HEK293 (cell line): ENCODE results near the gene PHACTR1.

Experiments used
- CTCF ChIA-PET: fragments of 350-600 bp; formaldehyde crosslinking; extraction: SDS; loops from one replicate; lab custom pipeline; 2021; ENCODE audit warnings: antibody characterized with exemption; lab: Yijun Ruan, JAX
- POLR2A ChIA-PET: fragments of 300-600 bp; formaldehyde crosslinking; extraction: SDS; loops from one replicate; lab custom pipeline; 2020; ENCODE audit warnings: antibody characterized with exemption, inconsistent platforms; lab: Yijun Ruan, JAX
- H3K27ac ChIP-seq: fragments of 200-500 bp; sonication (Bioruptor generic); 2 replicates; pipeline ENCODE4 v1.5.1; 2014; ENCODE audit warnings: low read depth, low read length, control low read depth, inconsistent platforms; ENCODE audit errors: extremely low read depth
- H3K36me3 ChIP-seq, 2 experiments: fragments of 200-500 bp in 1 of 2; sonication (Bioruptor generic) in 1 of 2; 1 replicate in 1 of 2; 2 replicates in 1 of 2; pipeline ENCODE4 v1.5.1; 2014 to 2017; ENCODE audit warnings: inconsistent platforms in 2 of 2, low read length in 2 of 2; ENCODE audit not compliant: control insufficient read depth in 2 of 2, insufficient read depth in 1 of 2
- H3K4me1 ChIP-seq: fragments of 200-500 bp; sonication (Bioruptor generic); 2 replicates; pipeline ENCODE4 v1.5.1; 2014; ENCODE audit warnings: mild to moderate bottlenecking, low read length, inconsistent platforms; ENCODE audit not compliant: control insufficient read depth, insufficient read depth
- H3K4me3 ChIP-seq: 2 replicates; pipeline ENCODE4 v1.5.1; 2011; ENCODE audit warnings: low read depth, mild to moderate bottlenecking, control low read depth, low read length, moderate library complexity
- H3K9me3 ChIP-seq: fragments of 200-500 bp; sonication (Bioruptor generic); 2 replicates; pipeline ENCODE4 v1.5.1; 2014; ENCODE audit warnings: low read depth, low read length, inconsistent platforms; ENCODE audit not compliant: control insufficient read depth, insufficient read depth
- EGR2 ChIP-seq: fragments of 450-650 bp; formaldehyde crosslinking; IDR thresholded peaks from 2 replicates; pipeline ENCODE4 v1.5.1; 2016; ENCODE audit warnings: low read depth, missing biosample characterization, missing genetic modification characterization
- GFI1B ChIP-seq: fragments of 450-650 bp; formaldehyde crosslinking; IDR thresholded peaks from 2 replicates; pipeline ENCODE4 v1.5.1; 2016; ENCODE audit warnings: missing biosample characterization, missing genetic modification characterization
- KLF10 ChIP-seq: fragments of 450-650 bp; IDR thresholded peaks from 2 replicates; pipeline ENCODE4 v1.5.1; 2018; ENCODE audit warnings: missing biosample characterization, mild to moderate bottlenecking, missing genetic modification characterization
- REPIN1 ChIP-seq: fragments of 450-650 bp; formaldehyde crosslinking; IDR thresholded peaks from 2 replicates; pipeline ENCODE4 v1.5.1; 2017; ENCODE audit warnings: missing biosample characterization, missing genetic modification characterization, low read depth
- SALL2 ChIP-seq: fragments of 450-650 bp; formaldehyde crosslinking; IDR thresholded peaks from 2 replicates; pipeline ENCODE4 v1.5.0; 2017; ENCODE audit warnings: missing biosample characterization, mild to moderate bottlenecking, missing genetic modification characterization, borderline replicate concordance
- SCRT1 ChIP-seq: fragments of 450-650 bp; formaldehyde crosslinking; IDR thresholded peaks from 2 replicates; pipeline ENCODE4 v1.5.1; 2016; ENCODE audit warnings: missing biosample characterization, missing genetic modification characterization, borderline replicate concordance
- SCRT2 ChIP-seq: fragments of 450-650 bp; formaldehyde crosslinking; IDR thresholded peaks from 2 replicates; pipeline ENCODE4 v1.5.1; 2016; ENCODE audit warnings: missing biosample characterization, missing genetic modification characterization
- SETDB1 ChIP-seq: IDR thresholded peaks from one replicate; pipeline ENCODE4 v1.6.1; 2017; ENCODE audit warnings: mild to moderate bottlenecking, low read length, moderate library complexity, mixed read lengths; ENCODE audit not compliant: insufficient read length
- SP3 ChIP-seq: fragments of 450-650 bp; formaldehyde crosslinking; IDR thresholded peaks from 2 replicates; pipeline ENCODE4 v1.5.1; 2016; ENCODE audit warnings: missing biosample characterization, missing genetic modification characterization
- TRIM28 ChIP-seq: IDR thresholded peaks from 2 replicates; pipeline ENCODE4 v1.6.1; 2011; ENCODE audit warnings: low read length, control low read depth, borderline replicate concordance
- ZIC2 ChIP-seq: fragments of 450-650 bp; formaldehyde crosslinking; IDR thresholded peaks from 2 replicates; pipeline ENCODE4 v1.5.1; 2016; ENCODE audit warnings: missing biosample characterization, missing genetic modification characterization
- ZNF19 ChIP-seq: fragments of 450-650 bp; formaldehyde crosslinking; IDR thresholded peaks from 2 replicates; pipeline ENCODE4; 2016; ENCODE audit warnings: missing biosample characterization, missing genetic modification characterization, low read depth
- ZNF248 ChIP-seq: fragments of 450-650 bp; formaldehyde crosslinking; IDR thresholded peaks from 2 replicates; pipeline ENCODE4 v1.5.1; 2017; ENCODE audit warnings: missing biosample characterization, missing genetic modification characterization
- ZNF350 ChIP-seq: fragments of 450-650 bp; formaldehyde crosslinking; IDR thresholded peaks from 2 replicates; pipeline ENCODE4 v1.5.0; 2017; ENCODE audit warnings: missing biosample characterization, mild to moderate bottlenecking, missing genetic modification characterization
- ZNF404 ChIP-seq: fragments of 450-650 bp; formaldehyde crosslinking; IDR thresholded peaks from 2 replicates; pipeline ENCODE4 v1.5.1; 2017; ENCODE audit warnings: missing biosample characterization, missing genetic modification characterization
- ZNF426 ChIP-seq: fragments of 450-650 bp; formaldehyde crosslinking; IDR thresholded peaks from 2 replicates; pipeline ENCODE4 v1.5.1; 2017; ENCODE audit warnings: missing biosample characterization, missing genetic modification characterization, mild to moderate bottlenecking, inconsistent platforms, moderate library complexity
- ZNF433 ChIP-seq: fragments of 450-650 bp; formaldehyde crosslinking; IDR thresholded peaks from 2 replicates; pipeline ENCODE4 v1.5.1; 2016; ENCODE audit warnings: missing biosample characterization, missing genetic modification characterization, low read depth
- ZNF544 ChIP-seq: fragments of 450-650 bp; formaldehyde crosslinking; IDR thresholded peaks from 2 replicates; pipeline ENCODE4 v1.5.0; 2017; ENCODE audit warnings: missing biosample characterization, missing genetic modification characterization
- ZNF548 ChIP-seq: fragments of 450-650 bp; formaldehyde crosslinking; IDR thresholded peaks from 2 replicates; pipeline ENCODE4 v1.5.1; 2016; ENCODE audit warnings: missing biosample characterization, missing genetic modification characterization
- ZNF560 ChIP-seq: fragments of 450-650 bp; formaldehyde crosslinking; IDR thresholded peaks from 2 replicates; pipeline ENCODE4 v1.5.1; 2017; ENCODE audit warnings: missing biosample characterization, missing genetic modification characterization, borderline replicate concordance
- ZNF571 ChIP-seq: fragments of 450-650 bp; formaldehyde crosslinking; IDR thresholded peaks from 2 replicates; pipeline ENCODE4 v1.5.0; 2017; ENCODE audit warnings: missing biosample characterization, missing genetic modification characterization
- ZNF658 ChIP-seq: fragments of 450-650 bp; formaldehyde crosslinking; IDR thresholded peaks from 2 replicates; pipeline ENCODE4; 2016; ENCODE audit warnings: missing biosample characterization, missing genetic modification characterization
- ZNF660 ChIP-seq: fragments of 450-650 bp; IDR thresholded peaks from 2 replicates; pipeline ENCODE4 v1.5.1; 2018; ENCODE audit warnings: missing biosample characterization, mild to moderate bottlenecking, missing genetic modification characterization
- ZNF707 ChIP-seq: fragments of 450-650 bp; formaldehyde crosslinking; IDR thresholded peaks from 2 replicates; pipeline ENCODE4 v1.5.1; 2016; ENCODE audit warnings: missing biosample characterization, missing genetic modification characterization
- ZNF791 ChIP-seq: fragments of 450-650 bp; formaldehyde crosslinking; IDR thresholded peaks from 2 replicates; pipeline ENCODE4 v1.5.1; 2016; ENCODE audit warnings: missing biosample characterization, missing genetic modification characterization
- ZSCAN16 ChIP-seq: fragments of 450-650 bp; formaldehyde crosslinking; IDR thresholded peaks from 2 replicates; pipeline ENCODE4 v1.5.1; 2016; ENCODE audit warnings: missing biosample characterization, missing genetic modification characterization
- ZSCAN5A ChIP-seq: fragments of 450-650 bp; formaldehyde crosslinking; IDR thresholded peaks from 2 replicates; pipeline ENCODE4 v1.5.1; 2016; ENCODE audit warnings: missing biosample characterization, missing genetic modification characterization
- TF ChIP-seq, protein P1 (sequence below): fragments of 450-650 bp; formaldehyde crosslinking; IDR thresholded peaks from 2 replicates; pipeline ENCODE4 v1.5.1; 2016; ENCODE audit warnings: missing biosample characterization, missing genetic modification characterization
- TF ChIP-seq, protein P2 (sequence below): fragments of 450-650 bp; formaldehyde crosslinking; IDR thresholded peaks from 2 replicates; pipeline ENCODE4 v1.5.1; 2016; ENCODE audit warnings: missing biosample characterization, missing genetic modification characterization, borderline replicate concordance

The PHACTR1 gene

DNA sequence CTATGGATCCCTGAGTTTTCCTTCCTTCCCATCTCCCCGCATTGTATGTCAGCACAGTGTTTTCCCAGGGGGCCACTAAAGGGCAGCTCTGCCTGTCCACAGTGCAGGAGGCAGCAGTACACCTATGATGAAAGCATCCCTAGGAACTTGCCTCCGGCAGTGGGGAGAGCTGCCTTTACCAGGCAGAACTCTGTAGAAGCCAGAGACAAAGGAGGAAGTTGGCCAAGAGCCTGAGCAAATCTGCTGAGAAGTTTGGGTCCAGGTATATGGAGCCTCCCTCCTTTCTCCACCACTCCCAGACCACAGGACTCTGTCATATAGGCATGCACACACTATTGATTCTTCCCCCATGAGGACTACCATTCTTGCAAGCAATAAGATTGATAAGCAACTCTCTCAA, 329.1 kb downstream of the PHACTR1 start:
- ChIA-PET POLR2A (no interaction called here), CTCF (interaction anchor here (1.2 kb wide), 1 partner anchor 116 kb away, joined by 3 read pairs; no protein-coding TSS in a partner anchor)
- Histone ChIP-seq H3K9me3 (no peaks in the 10 kb centered on the region), H3K36me3 (no peaks in the 10 kb centered on the region), H3K4me3 (no peak overlapping the region), H3K27ac (no peak overlapping the region), H3K4me1 (no peaks in the 10 kb centered on the region)
- TF ChIP-seq EGR2 (tag by site-specific recombination): no peak
- TF ChIP-seq GFI1B: no peak
- no peak for TF ChIP-seq ZSCAN5A (tag by site-specific recombination)
- no peak for TF ChIP-seq ZNF350 (tag by site-specific recombination)
- TF ChIP-seq ZSCAN16 (tag by site-specific recombination): no peak
- TF ChIP-seq ZNF548 (tag by site-specific recombination): no peak
- no peak for TF ChIP-seq ZNF248 (tag by site-specific recombination)
- TF ChIP-seq KLF10 (tag by site-specific recombination): no peak
- no peak for TF ChIP-seq TRIM28
- no peak for TF ChIP-seq ZNF660 (tag by site-specific recombination)
- TF ChIP-seq ZNF426: no peak
- no peak for TF ChIP-seq ZNF560 (tag by site-specific recombination)
- TF ChIP-seq SCRT1 (tag by site-specific recombination): no peak
- no peak for TF ChIP-seq SALL2 (tag by site-specific recombination)
- TF ChIP-seq ZNF544 (tag by site-specific recombination): no peak

DNA sequence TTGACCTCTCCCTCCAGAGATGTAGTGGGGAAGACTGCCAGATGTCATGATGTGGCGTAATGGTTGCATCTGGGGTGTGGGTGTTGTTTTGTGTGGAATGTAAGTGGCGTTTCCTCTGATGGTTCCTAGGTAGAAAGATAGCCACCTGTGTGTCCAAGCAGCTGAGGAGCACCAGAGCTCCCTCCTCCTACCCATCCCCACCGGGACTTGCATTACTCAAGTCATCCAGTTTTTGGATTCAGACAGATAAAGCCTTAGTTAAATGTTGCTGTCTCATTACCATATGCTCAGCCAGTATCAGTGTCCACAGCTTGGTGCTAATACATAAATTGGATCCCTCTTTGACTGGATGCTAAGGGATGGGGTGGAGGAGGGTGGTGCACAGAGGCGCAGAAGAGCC, 329.5 kb downstream of the PHACTR1 start:
- H3K36me3 ChIP-seq: no peaks in the 10 kb centered on the region
- ChIA-PET POLR2A (no interaction called here), CTCF (interaction anchor here (1.2 kb wide), 1 partner anchor 116 kb away, joined by 3 read pairs; no protein-coding TSS in a partner anchor)
- no peak overlapping the region for H3K4me3 ChIP-seq
- no peaks in the 10 kb centered on the region for H3K4me1 ChIP-seq
- no peak overlapping the region for H3K27ac ChIP-seq
- H3K9me3 ChIP-seq: no peaks in the 10 kb centered on the region
- TF ChIP-seq ZNF658 (tag by site-specific recombination) (no peak), ZNF404 (tag by site-specific recombination) (no peak), ZIC2 (no peak), ZNF19 (tag by site-specific recombination) (no peak), ZNF571 (tag by site-specific recombination) (no peak), ZNF433 (no peak), REPIN1 (tag by site-specific recombination) (no peak), SCRT2 (tag by site-specific recombination) (no peak), ZNF791 (tag by site-specific recombination) (no peak), ZNF548 (tag by site-specific recombination) (no peak), SP3 (tag by site-specific recombination) (no peak), SETDB1 (no peak), ZNF707 (tag by site-specific recombination) (no peak)
- TF ChIP-seq, protein P1, sequence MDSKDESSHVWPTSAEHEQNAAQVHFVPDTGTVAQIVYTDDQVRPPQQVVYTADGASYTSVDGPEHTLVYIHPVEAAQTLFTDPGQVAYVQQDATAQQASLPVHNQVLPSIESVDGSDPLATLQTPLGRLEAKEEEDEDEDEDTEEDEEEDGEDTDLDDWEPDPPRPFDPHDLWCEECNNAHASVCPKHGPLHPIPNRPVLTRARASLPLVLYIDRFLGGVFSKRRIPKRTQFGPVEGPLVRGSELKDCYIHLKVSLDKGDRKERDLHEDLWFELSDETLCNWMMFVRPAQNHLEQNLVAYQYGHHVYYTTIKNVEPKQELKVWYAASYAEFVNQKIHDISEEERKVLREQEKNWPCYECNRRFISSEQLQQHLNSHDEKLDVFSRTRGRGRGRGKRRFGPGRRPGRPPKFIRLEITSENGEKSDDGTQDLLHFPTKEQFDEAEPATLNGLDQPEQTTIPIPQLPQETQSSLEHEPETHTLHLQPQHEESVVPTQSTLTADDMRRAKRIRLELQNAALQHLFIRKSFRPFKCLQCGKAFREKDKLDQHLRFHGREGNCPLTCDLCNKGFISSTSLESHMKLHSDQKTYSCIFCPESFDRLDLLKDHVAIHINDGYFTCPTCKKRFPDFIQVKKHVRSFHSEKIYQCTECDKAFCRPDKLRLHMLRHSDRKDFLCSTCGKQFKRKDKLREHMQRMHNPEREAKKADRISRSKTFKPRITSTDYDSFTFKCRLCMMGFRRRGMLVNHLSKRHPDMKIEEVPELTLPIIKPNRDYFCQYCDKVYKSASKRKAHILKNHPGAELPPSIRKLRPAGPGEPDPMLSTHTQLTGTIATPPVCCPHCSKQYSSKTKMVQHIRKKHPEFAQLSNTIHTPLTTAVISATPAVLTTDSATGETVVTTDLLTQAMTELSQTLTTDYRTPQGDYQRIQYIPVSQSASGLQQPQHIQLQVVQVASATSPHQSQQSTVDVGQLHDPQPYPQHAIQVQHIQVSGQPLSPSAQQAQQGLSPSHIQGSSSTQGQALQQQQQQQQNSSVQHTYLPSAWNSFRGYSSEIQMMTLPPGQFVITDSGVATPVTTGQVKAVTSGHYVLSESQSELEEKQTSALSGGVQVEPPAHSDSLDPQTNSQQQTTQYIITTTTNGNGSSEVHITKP (tag by site-specific recombination): no peak
- TF ChIP-seq, protein P2, sequence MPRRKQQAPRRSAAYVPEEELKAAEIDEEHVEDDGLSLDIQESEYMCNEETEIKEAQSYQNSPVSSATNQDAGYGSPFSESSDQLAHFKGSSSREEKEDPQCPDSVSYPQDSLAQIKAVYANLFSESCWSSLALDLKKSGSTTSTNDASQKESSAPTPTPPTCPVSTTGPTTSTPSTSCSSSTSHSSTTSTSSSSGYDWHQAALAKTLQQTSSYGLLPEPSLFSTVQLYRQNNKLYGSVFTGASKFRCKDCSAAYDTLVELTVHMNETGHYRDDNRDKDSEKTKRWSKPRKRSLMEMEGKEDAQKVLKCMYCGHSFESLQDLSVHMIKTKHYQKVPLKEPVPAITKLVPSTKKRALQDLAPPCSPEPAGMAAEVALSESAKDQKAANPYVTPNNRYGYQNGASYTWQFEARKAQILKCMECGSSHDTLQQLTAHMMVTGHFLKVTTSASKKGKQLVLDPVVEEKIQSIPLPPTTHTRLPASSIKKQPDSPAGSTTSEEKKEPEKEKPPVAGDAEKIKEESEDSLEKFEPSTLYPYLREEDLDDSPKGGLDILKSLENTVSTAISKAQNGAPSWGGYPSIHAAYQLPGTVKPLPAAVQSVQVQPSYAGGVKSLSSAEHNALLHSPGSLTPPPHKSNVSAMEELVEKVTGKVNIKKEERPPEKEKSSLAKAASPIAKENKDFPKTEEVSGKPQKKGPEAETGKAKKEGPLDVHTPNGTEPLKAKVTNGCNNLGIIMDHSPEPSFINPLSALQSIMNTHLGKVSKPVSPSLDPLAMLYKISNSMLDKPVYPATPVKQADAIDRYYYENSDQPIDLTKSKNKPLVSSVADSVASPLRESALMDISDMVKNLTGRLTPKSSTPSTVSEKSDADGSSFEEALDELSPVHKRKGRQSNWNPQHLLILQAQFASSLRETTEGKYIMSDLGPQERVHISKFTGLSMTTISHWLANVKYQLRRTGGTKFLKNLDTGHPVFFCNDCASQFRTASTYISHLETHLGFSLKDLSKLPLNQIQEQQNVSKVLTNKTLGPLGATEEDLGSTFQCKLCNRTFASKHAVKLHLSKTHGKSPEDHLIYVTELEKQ (tag by site-specific recombination): no peak
